ENCODE results near the gene TMEM176A. TPM values are rescaled to one million over a fixed set of nuclear protein-coding genes. Genes with fewer than 3 reads are reported as not detected.

TMEM176A gene
- total RNA-seq, 1 experiment from 2014 or later, result 0.39 TPM

GRCh38 chr7:150759479-150759878 lies 41.1 kb upstream of the TMEM176A start:
- intact Hi-C loops (cut with micrococcal nuclease; ENCODE audit: unreplicated experiment), result loop anchor here (5.0 to 10.0 kb wide), 2 partner anchors 312 to 475 kb away; no protein-coding TSS in a partner anchor
- in situ Hi-C loops (cut with HindIII; ENCODE audit: low pct_unique_long_range_greater_than_20kb, low sequenced_read_pairs), result no loop called here
- H3K4me3 ChIP-seq (ENCODE audit: low read depth in 2 of 2, low read length in 2 of 2), result no peak overlapping the region
- ATAC-seq, result no peak
- ChIA-PET CTCF (interaction anchor here (0.8 kb wide), 1 partner anchor 19 kb away, joined by 12 read pairs; no protein-coding TSS in a partner anchor), POLR2A (no interaction called here)
- no peaks in the 10 kb centered on the region for H3K36me3 ChIP-seq (ENCODE audit: control insufficient read depth, insufficient read depth, low read length)
- TF ChIP-seq CTCF (IDR thresholded peaks at IDR 0.05) (no peak), TCF7L2 (IDR thresholded peaks at IDR 0.05; ENCODE audit: low read depth, low read length) (no peak), POLR2AphosphoS5 (IDR thresholded peaks at IDR 0.05; ENCODE audit: low read depth, low read length) (no peak)
- H3K27me3 ChIP-seq (ENCODE audit: control insufficient read depth, insufficient read depth, low read length), result peaks cover 2% of the 10 kb centered on the region; the same call in 1 of the 2 replicates
- no TSS peak for BruUV-seq (replicated peaks)
- DNase-seq (ENCODE audit: low read depth, low spot score), result no peak
- no peak overlapping the region for H3K27ac ChIP-seq (ENCODE audit: low read length)
- H3K9me3 ChIP-seq (ENCODE audit: control insufficient read depth, insufficient read depth, low read depth, low read length), result no peaks in the 10 kb centered on the region
- H3K4me1 ChIP-seq (ENCODE audit: control insufficient read depth, insufficient read depth, low read length), result no peaks in the 10 kb centered on the region

GRCh38 chr7:150766334-150766709 lies 34.2 kb upstream of the TMEM176A start:
- intact Hi-C loops (cut with micrococcal nuclease; ENCODE audit: unreplicated experiment), result no loop called here
- Histone ChIP-seq H3K4me3 (ENCODE audit: low read depth in 2 of 2, low read length in 2 of 2) (no peak overlapping the region), H3K4me1 (ENCODE audit: control insufficient read depth, insufficient read depth, low read length) (no peaks in the 10 kb centered on the region), H3K27me3 (ENCODE audit: control insufficient read depth, insufficient read depth, low read length) (no peaks in the 10 kb centered on the region; the same call in 1 of the 2 replicates), H3K9me3 (ENCODE audit: control insufficient read depth, insufficient read depth, low read depth, low read length) (no peaks in the 10 kb centered on the region), H3K36me3 (ENCODE audit: control insufficient read depth, insufficient read depth, low read length) (no peaks in the 10 kb centered on the region), H3K27ac (ENCODE audit: low read length) (no peak overlapping the region)
- ATAC-seq (no peak), DNase-seq (ENCODE audit: low read depth, low spot score) (no peak)
- no TSS peak for BruUV-seq (replicated peaks)
- POLR2A ChIA-PET, result no interaction called here
- CTCF ChIA-PET, result no interaction called here
- no peak for TF ChIP-seq SIN3A (IDR thresholded peaks at IDR 0.05; ENCODE audit: borderline replicate concordance, insufficient read depth, low read depth, low read length)
- TF ChIP-seq POLR2AphosphoS5 (IDR thresholded peaks at IDR 0.05; ENCODE audit: low read depth, low read length), result no peak
- TF ChIP-seq TCF7L2 (IDR thresholded peaks at IDR 0.05; ENCODE audit: low read depth, low read length), result no peak
- no peak for TF ChIP-seq CTCF (IDR thresholded peaks at IDR 0.05)
- no peak for TF ChIP-seq REST (IDR thresholded peaks at IDR 0.05; ENCODE audit: insufficient read depth in 1 of 2, low read depth in 2 of 2, low read length in 1 of 2)
- in situ Hi-C loops (cut with HindIII; ENCODE audit: low pct_unique_long_range_greater_than_20kb, low sequenced_read_pairs), result no loop called here
